ENCODE results near the gene PITRM1.
A peak's percentile ranks its signal among the peaks of the same experiment; 100 is the strongest.
"Not testable (repeated sequence)": the region's sequence is repeated elsewhere in the genome, so short reads cannot be mapped to it uniquely, and the experiment has no call there.

Gene PITRM1

GRCh38 chr10:3198900-3199299, 26.3 kb upstream of the PITRM1 start:
- no peak for DNase-seq (ENCODE audit: low read depth)

DNA sequence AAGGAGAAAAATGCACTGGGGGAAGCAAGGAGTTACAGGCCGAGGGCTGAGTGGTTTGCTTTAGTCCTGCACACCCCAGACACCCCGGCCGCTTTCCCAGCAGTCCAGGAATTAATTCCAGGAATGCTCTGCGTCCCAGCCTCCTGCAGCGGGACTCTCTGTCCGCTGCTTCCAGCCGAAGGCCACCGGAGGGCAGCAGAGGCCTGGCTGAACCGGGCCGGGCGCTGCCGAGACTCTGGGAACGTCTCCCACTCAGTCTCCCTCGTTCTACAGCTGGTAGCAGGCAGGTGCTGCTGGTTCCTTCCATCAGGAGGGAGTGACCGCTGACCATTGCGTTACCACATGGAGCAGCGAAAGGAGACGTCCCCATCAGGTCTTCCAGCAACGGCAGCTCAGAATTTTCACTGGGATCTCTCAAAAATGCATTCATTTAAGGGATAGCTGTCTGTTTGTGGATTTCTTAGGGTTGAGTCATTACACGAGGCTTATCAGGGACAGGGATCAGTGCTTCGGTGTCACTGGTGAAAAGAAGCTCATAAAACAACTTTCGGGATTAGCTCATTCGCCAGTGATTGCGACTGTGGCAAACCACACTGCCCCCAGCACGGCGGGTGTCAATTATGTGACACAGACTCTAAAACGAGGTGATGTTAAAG, 24.9 kb upstream of the PITRM1 start:
- peak; percentile 51 for DNase-seq (ENCODE audit: low read depth)

DNA sequence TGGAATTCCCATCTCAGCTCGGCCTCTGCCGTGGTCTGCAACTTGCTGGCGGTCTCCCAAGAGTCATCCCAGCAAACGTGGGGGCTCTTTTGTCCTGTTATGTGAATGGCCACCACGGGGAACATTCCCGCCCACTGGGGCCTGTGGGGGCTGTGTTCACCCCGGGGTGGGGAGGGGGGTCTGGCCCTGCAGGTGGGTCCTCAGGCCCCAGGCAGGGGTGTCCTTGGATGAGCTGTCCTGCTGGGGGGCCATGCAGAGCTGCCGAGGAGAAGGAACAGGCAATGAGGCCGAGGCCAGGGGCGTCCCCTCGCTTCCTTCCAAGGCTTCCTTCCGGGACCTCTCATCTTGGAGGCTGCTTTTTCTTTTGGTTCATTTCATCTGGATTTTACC, 24.4 kb upstream of the PITRM1 start:
- DNase-seq (ENCODE audit: low read depth): no peak

DNA sequence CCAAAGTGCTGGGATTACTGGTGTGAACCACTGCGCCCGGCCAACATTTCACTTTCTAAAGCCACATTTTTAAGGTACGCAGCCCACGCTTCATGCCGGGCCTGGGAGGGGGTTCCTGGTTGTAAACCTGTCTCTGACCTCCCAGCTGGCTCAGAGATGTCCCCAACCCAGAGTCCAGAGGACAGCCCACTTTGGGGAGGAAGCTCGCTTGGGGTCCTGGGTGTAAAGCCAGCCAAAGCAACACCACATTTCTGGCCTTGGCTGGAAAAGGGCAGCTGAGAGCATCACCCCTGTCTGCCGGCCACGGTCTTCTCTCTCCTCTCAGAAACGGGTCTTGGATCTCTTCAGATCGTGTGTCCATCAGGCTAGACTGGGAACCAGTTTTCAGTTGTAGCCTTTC, 23.9 kb upstream of the PITRM1 start:
- no peak for DNase-seq (ENCODE audit: low read depth)

GRCh38 chr10:3195726-3196125, 23.1 kb upstream of the PITRM1 start:
- DNase-seq (ENCODE audit: low read depth): no peak

- no peak for DNase-seq (ENCODE audit: low read depth)
Observed at GRCh38 chr10:3195286-3195685, 22.7 kb upstream of the PITRM1 start.

- no peak for DNase-seq (ENCODE audit: low read depth)
Observed at GRCh38 chr10:3194871-3195270, 22.3 kb upstream of the PITRM1 start.

GRCh38 chr10:3193751-3194150, 21.2 kb upstream of the PITRM1 start:
- no peak for DNase-seq (ENCODE audit: low read depth)

GRCh38 chr10:3192856-3193635, 20.5 kb upstream of the PITRM1 start:
- DNase-seq (ENCODE audit: low read depth): no peak

GRCh38 chr10:3190817-3191216, 18.2 kb upstream of the PITRM1 start:
- no peak for DNase-seq (ENCODE audit: low read depth)

DNA sequence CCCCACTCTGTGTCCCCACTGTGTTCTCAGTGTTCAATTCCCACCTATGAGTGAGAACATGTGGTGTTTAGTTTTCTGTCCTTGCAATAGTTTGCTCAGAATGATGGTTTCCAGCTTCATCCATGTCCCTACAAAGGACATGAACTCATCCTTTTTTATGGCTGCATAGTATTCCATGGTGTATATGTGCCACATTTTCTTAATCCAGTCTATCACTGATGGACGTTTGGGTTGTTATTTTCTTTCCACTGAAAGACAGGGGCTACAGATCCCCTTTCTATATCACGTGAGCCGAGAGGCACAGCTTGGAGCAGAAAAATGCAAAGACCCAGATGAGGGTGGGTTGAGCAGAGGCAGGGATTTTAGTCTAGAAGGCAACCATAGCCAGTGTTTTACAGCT, 14.6 kb upstream of the PITRM1 start:
- not testable (repeated sequence) for DNase-seq (ENCODE audit: low read depth)

DNA sequence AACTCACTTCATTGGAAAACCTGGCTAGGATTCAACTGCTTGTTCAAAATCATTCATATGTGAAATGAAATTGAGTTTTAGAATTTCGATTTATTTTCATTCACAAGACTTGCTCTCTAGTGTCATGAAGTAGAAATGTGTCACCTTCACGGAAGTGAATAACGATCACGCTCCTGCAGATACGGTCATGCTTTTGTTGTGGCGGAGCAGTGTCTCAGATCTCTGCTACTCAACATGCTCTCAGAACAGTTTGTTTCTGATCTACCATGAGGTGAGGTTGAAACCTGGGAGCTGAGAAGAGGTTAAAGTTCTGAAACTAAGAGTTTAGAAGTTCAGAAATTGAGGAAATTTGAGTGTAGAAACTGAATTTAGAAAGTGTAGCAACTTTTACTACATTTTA, 13.8 kb upstream of the PITRM1 start:
- DNase-seq (ENCODE audit: low read depth): no peak

DNA sequence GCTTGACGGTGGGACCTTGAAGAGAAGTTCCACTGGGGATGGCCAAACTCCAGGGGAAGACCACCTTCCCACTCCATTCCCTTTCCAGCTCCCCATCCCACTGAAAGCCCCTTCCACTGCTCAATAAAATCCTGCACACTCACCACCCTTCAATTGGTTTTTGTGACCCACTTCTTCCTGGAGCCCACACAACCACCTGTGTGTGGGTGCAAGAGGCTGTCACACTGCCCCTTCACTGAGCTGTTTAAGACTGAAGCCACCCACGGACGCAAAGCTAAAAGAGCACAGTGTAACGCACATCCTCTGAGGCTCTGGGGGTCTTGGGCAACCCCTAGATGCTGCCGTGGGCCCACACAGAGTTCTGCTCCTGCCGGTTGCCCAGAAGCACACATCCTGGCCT, 12.8 kb upstream of the PITRM1 start:
- DNase-seq (ENCODE audit: low read depth): no peak

DNA sequence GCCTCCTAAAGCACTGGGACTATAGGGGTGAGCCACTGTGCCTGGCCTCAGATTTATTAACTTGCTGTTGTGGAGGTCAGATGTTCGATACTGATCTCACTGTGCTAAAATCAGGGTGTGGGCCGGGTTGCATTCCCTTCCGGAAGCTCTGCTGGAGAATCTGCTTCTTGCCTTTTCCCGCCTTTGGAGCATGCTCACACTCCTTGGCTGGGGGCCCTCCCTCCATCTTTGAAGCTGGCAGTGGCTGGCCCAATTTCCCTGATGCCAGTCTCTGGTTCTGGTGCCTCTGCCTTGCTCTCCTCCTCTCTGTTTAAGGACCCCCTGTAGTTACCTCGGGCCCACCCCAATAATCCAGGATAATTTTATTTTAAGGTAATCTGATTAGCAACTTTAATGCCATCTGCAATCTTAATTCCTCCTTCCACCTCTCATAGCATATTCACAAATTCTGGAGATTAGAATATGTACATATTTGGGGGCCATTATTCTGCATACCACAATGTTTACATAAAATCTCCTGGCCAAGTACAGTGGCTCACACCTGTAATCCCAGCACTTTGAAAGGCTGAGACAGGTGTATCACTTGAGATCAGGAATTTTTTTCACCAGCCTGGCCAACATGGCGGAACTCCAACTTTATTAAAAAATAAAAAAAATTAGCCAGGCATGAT, 7.9 kb upstream of the PITRM1 start:
- DNase-seq (ENCODE audit: low read depth): no peak

GRCh38 chr10:3179174-3179573, 6.6 kb upstream of the PITRM1 start:
- DNase-seq (ENCODE audit: low read depth): no peak

GRCh38 chr10:3178042-3178441, 5.5 kb upstream of the PITRM1 start:
- DNase-seq (ENCODE audit: low read depth): no peak

DNA sequence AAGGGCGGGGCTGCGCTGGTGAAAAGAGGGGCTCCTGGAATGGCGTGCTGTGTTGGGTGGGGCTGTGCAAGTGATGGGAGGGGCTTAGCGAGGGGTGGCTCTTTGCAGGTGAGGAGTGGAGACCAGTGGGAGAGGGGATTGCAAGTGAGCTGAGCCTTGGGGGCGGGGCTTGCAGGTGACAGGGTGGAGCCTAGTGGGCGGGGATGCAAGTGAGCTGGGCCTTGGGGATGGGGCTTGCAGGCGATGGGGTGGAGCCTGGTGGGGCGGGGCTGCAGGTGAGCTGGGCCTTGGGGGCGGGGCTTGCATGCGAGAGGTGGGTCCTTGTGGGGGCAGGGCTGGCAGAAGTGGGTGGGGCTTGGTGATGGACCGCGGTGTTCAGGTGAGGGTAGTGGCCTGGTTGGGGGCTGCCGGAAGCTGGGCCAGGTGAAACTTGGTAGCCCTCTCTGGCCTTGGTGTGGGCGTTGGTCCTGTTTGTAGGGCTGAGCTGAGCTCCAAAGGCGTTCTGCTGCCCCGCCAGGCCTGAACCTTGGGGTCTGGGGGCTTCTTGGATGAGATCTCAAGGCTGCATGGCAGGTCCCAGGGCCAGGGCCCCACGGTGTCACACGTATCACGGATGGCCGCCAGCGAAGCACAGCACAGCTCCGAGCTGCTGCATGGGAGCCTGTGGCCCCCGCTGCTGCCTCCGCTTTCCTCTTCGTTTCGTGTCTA, 743 bp upstream of the PITRM1 start:
- DNase-seq (ENCODE audit: low read depth): no peak

DNA sequence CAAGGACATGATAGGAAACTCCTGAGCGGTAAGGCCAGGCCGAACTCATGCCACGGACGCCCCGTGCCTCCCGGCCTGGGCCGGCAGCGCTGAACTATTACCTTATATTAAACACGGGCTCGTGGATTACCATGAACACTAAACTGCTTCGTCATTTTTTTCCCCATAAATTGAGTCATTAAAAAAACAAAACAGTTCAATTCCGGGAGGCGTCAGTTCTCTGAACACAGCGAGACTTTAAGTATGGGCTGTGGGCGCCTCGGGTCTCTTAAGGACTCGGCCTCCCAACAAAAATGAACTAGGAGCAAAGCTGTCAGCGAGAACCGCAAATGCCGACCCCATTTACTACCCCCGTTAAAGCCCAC, 519 bp downstream of the PITRM1 start:
- DNase-seq (ENCODE audit: low read depth): no peak

DNA sequence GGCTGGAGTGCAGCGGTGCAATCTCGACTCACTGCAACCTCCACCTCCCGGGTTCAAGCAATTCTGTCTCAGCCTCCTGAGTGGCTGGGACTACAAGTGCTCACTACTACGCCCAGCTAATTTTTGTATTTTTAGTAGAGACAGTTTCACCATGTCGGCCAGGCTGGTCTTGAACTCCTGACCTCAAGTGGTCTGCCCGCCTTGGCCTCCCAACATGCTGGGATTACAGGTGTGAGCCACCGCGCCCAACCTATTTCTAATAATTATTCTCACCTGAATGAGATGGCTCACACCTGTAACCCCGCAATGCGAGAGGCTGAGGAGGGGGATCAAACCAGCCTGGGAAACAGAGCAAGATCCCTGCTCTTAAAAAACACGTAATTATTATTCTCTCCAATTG, 1.1 kb downstream of the PITRM1 start:
- DNase-seq (ENCODE audit: low read depth): not testable (repeated sequence)

- no peak for DNase-seq (ENCODE audit: low read depth)
Observed at GRCh38 chr10:3169673-3170072, 2.9 kb downstream of the PITRM1 start.

- no peak for DNase-seq (ENCODE audit: low read depth)
Observed at GRCh38 chr10:3169271-3169670, 3.3 kb downstream of the PITRM1 start.

DNA sequence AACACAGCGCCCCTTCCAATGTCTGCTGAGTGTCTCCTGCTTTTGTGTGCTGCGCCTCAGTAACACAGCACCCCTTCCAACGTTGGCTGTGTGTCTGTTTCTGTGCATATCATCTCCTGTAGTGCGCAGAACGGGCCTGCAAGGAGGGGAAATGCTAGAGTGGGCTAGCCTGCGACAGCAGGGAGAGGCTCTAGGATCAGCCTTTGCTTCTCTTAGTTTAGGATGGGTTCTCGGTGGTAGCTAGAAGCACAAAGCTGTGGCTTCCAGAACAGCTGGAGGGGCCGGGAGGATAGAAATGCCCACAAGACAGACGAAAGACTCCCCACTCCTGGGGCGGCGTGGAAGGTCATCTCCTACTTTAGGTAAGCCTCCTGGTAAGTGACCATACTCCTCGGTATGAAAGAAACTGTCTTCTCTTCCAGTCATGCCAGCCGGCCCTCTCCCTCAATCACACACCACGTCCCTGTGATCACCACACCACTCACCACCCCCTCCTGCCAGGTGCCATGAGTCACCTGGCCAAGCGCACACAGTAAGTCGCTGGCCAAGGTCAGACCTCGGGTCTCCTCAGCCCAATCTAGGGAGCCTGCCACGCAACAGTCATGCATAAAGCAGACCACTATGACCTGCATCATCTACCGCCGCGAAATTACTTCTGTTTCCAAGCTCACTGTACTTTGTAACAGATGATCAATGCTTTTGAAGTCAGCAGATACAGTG, 4.8 kb downstream of the PITRM1 start:
- no peak for DNase-seq (ENCODE audit: low read depth)

Measured in T-helper 22 cell (primary cell).